DND-41 (cell line): Measurements from ENCODE around the gene FXYD2.

Source experiments
- ATAC-seq: fragments of 200-7000 bp; cut with Tn5 transposase; 3 replicates; pipeline ENCODE4 v1.9.1; 2021; ENCODE audit warnings: low read depth; ENCODE audit not compliant: insufficient read depth
- DNase-seq: peaks from one replicate; pipeline ENCODE4 v3.0.0-alpha.2; 2020
- H2AFZ ChIP-seq: 2 replicates; pipeline ENCODE4 v1.6.0; 2012; ENCODE audit warnings: low read depth, low read length
- H3K27ac ChIP-seq: 2 replicates; pipeline ENCODE4 v1.5.1; 2012; ENCODE audit warnings: low read length, inconsistent platforms
- H3K27me3 ChIP-seq: fragments of 200-600 bp; sonication (generic); 2 replicates; pipeline ENCODE4 v1.6.0; 2012; ENCODE audit warnings: low read length, mild to moderate bottlenecking, inconsistent platforms; ENCODE audit not compliant: insufficient read depth, poor library complexity
- H3K36me3 ChIP-seq: 2 replicates; pipeline ENCODE4 v1.5.1; 2012; ENCODE audit warnings: low read length, inconsistent platforms; ENCODE audit not compliant: insufficient read depth
- H3K4me1 ChIP-seq: 2 replicates; pipeline ENCODE4 v1.5.1; 2012; ENCODE audit warnings: mild to moderate bottlenecking, low read length; ENCODE audit not compliant: insufficient read depth
- H3K4me2 ChIP-seq: 2 replicates; pipeline ENCODE4 v1.6.0; 2012; ENCODE audit warnings: mild to moderate bottlenecking, moderate library complexity, low read length, inconsistent platforms; ENCODE audit not compliant: insufficient read depth
- H3K4me3 ChIP-seq, 2 experiments: fragments of 200-600 bp in 1 of 2; shearing (Covaris generic) in 1 of 2; 2 replicates each; pipeline ENCODE4 v1.5.1; 2012 to 2016; ENCODE audit warnings: inconsistent platforms in 2 of 2, low read length in 2 of 2, mild to moderate bottlenecking in 2 of 2, low read depth in 1 of 2, moderate library complexity in 1 of 2
- H3K79me2 ChIP-seq: 2 replicates; pipeline ENCODE4 v1.6.0; 2012; ENCODE audit warnings: low read length, inconsistent platforms; ENCODE audit not compliant: insufficient read depth
- H3K9ac ChIP-seq: 2 replicates; pipeline ENCODE4 v1.6.0; 2012; ENCODE audit warnings: low read depth, mild to moderate bottlenecking, inconsistent platforms, low read length, moderate library complexity
- H3K9me3 ChIP-seq: 2 replicates; pipeline ENCODE4 v1.5.1; 2012; ENCODE audit warnings: low read length, moderate library complexity, mild to moderate bottlenecking, inconsistent platforms; ENCODE audit not compliant: insufficient read depth, severe bottlenecking
- H4K20me1 ChIP-seq: 2 replicates; pipeline ENCODE4 v1.6.0; 2012; ENCODE audit warnings: low read length; ENCODE audit not compliant: insufficient read depth
- EZH2 ChIP-seq: IDR thresholded peaks from 3 replicates; pipeline ENCODE4 v1.6.1; 2012; ENCODE audit warnings: borderline replicate concordance, low read depth, mild to moderate bottlenecking, moderate library complexity, low read length, inconsistent platforms; ENCODE audit not compliant: severe bottlenecking
- TF ChIP-seq, protein P1 (sequence below): IDR thresholded peaks from 2 replicates; pipeline ENCODE4 v1.5.1; 2012; ENCODE audit warnings: borderline replicate concordance, low read length, moderate library complexity, mild to moderate bottlenecking; ENCODE audit not compliant: poor library complexity, severe bottlenecking; ENCODE audit errors: extremely low read depth

The FXYD2 gene

DNA sequence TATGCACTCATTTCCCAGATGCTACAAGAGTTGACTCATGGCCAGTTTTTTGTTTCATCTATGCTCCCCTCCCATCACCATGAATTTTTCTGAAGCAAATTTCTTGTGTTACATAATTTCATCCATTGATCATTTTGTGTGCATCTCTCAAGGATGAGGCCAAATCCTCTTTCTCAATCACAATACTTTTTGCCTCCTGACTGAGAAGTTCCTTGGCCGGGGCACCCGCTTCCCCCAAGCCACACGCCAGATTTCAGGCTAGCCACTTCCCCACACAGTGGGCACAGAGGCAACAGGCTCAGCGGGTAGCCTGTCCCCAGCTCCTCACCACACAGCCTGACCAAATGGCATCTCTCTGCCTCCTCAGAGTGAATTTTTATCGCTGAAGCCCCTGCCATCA is 17.7 kb downstream of the FXYD2 start:
- no peak overlapping the region for H3K4me3 ChIP-seq

DNA sequence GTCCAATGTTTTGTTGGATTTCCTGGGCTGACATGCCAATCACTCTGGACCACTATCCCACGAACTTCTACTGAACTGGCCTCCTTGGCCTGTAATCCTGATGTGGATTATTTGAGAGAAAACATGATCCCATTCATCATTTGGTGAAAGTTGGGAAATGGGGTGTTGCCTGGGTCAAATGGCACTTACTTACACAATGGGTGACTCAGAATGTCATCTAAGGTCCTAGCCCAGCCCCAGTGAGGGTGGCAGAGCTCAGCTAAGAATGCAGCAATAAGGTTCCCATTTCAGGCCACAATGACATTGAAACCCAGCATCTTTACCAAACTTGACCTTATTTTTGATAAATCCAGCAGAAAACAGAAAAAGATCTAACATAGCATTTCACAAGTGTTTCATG is 19.5 kb downstream of the FXYD2 start:
- no peaks in the 10 kb centered on the region for H3K4me1 ChIP-seq
- H4K20me1 ChIP-seq = peaks cover 6% of the 10 kb centered on the region; the same call in 1 of the 2 replicates
- H3K4me3 ChIP-seq = no peak overlapping the region
- no peak for ATAC-seq
- H3K27ac ChIP-seq = no peak overlapping the region
- TF ChIP-seq, protein P1, sequence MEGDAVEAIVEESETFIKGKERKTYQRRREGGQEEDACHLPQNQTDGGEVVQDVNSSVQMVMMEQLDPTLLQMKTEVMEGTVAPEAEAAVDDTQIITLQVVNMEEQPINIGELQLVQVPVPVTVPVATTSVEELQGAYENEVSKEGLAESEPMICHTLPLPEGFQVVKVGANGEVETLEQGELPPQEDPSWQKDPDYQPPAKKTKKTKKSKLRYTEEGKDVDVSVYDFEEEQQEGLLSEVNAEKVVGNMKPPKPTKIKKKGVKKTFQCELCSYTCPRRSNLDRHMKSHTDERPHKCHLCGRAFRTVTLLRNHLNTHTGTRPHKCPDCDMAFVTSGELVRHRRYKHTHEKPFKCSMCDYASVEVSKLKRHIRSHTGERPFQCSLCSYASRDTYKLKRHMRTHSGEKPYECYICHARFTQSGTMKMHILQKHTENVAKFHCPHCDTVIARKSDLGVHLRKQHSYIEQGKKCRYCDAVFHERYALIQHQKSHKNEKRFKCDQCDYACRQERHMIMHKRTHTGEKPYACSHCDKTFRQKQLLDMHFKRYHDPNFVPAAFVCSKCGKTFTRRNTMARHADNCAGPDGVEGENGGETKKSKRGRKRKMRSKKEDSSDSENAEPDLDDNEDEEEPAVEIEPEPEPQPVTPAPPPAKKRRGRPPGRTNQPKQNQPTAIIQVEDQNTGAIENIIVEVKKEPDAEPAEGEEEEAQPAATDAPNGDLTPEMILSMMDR = no peak
- TF ChIP-seq EZH2 = no peak
- H3K79me2 ChIP-seq = no peaks in the 10 kb centered on the region
- no peak overlapping the region for H3K9ac ChIP-seq
- H3K27me3 ChIP-seq = no peaks in the 10 kb centered on the region
- no peak overlapping the region for H2AFZ ChIP-seq
- DNase-seq = no peak
- no peak overlapping the region for H3K4me2 ChIP-seq
- no peaks in the 10 kb centered on the region for H3K9me3 ChIP-seq
- peaks cover 23% of the 10 kb centered on the region for H3K36me3 ChIP-seq

More for the DNA sequence above, 17.7 kb downstream of the FXYD2 start:
- Histone ChIP-seq H3K27ac (no peak overlapping the region), H3K27me3 (no peaks in the 10 kb centered on the region), H3K9me3 (no peaks in the 10 kb centered on the region), H3K4me2 (no peak overlapping the region), H3K79me2 (no peaks in the 10 kb centered on the region), H3K4me1 (no peaks in the 10 kb centered on the region), H4K20me1 (peaks cover 6% of the 10 kb centered on the region; the same call in 1 of the 2 replicates), H2AFZ (no peak overlapping the region), H3K9ac (no peak overlapping the region), H3K36me3 (peaks cover 23% of the 10 kb centered on the region)
- DNase-seq (no peak), ATAC-seq (no peak)
- TF ChIP-seq EZH2 = no peak
- TF ChIP-seq, protein P1 = no peak

DNA sequence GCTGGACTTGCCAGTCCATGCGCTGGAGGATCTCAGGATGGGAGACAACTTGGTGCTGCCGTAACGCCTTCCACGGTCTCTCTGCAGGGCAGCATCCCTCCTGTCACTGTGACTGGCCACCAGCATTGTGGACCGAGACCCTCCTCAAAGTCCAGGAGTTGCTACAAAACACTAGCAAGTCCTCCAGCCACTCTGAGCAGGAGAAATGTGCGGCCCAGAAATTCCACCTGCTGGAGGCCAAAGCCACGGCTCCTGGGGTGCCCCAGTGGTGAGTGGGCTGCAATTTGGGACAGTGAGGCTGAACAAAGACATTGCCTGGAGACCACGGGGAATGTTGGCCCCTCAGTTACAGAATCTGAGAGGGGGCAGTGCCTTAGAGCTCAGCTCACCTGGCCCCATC is 20.6 kb downstream of the FXYD2 start:
- H3K9me3 ChIP-seq = no peaks in the 10 kb centered on the region
- ATAC-seq (no peak), DNase-seq (no peak)
- H3K4me1 ChIP-seq = no peaks in the 10 kb centered on the region
- no peak overlapping the region for H3K9ac ChIP-seq
- H4K20me1 ChIP-seq = peaks cover 13% of the 10 kb centered on the region; the same call in 1 of the 2 replicates
- peaks cover 26% of the 10 kb centered on the region for H3K36me3 ChIP-seq
- H3K27me3 ChIP-seq = no peaks in the 10 kb centered on the region
- H2AFZ ChIP-seq = no peak overlapping the region
- H3K27ac ChIP-seq = no peak overlapping the region
- H3K4me2 ChIP-seq = no peak overlapping the region
- no peak overlapping the region for H3K4me3 ChIP-seq
- no peak for TF ChIP-seq EZH2
- TF ChIP-seq, protein P1 = no peak
- H3K79me2 ChIP-seq = no peaks in the 10 kb centered on the region

DNA sequence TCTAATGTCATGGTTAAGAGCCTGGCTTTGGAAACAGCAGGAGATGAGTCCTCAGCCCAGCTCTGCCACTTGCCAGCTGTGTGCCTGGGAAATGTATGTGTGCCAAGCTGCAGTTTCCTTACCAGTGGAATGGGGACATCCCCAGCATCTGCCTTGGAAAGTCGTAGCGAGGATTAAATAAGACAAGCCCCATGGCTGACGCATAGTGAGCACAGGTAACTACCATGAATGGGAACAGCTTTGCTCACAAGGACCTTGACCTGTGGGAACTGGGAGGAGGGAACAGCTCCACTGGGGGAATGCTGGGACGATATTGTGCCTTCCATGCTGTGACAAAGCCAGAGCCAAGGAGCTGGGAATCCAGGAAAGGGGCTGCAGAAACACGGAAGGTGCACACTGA is 24.9 kb downstream of the FXYD2 start:
- no peak for DNase-seq
- no peak overlapping the region for H3K4me3 ChIP-seq
- H3K4me1 ChIP-seq = no peaks in the 10 kb centered on the region
- no peak for ATAC-seq
- no peaks in the 10 kb centered on the region for H3K9me3 ChIP-seq
- H3K9ac ChIP-seq = no peak overlapping the region
- no peak for TF ChIP-seq EZH2
- TF ChIP-seq, protein P1 = no peak
- H3K27ac ChIP-seq = no peak overlapping the region
- no peak overlapping the region for H3K4me2 ChIP-seq
- H2AFZ ChIP-seq = no peak overlapping the region
- H4K20me1 ChIP-seq = peaks cover 7% of the 10 kb centered on the region; the same call in 1 of the 2 replicates
- H3K36me3 ChIP-seq = peaks cover 3% of the 10 kb centered on the region; the same call in 1 of the 2 replicates
- no peaks in the 10 kb centered on the region for H3K79me2 ChIP-seq
- no peaks in the 10 kb centered on the region for H3K27me3 ChIP-seq
